ENCODE results near the gene NANOS3. TPM values are rescaled to one million over a fixed set of nuclear protein-coding genes. Genes with fewer than 3 reads are reported as not detected.

Gene NANOS3
- total and polyA plus RNA-seq, 2 of the 13 experiments (the other 11 are each of a cell fraction or from before 2014, with no cell fraction given): 0.21 TPM; not detected in 1

- no peak for TF ChIP-seq HBP1 (CRISPR knock-in tag; IDR thresholded peaks at IDR 0.05; ENCODE audit: low read depth)
- peak; percentile 74 for TF ChIP-seq KAT8 (CRISPR knock-in tag; IDR thresholded peaks at IDR 0.05)
- TF ChIP-seq ARNT2 (CRISPR knock-in tag; IDR thresholded peaks at IDR 0.05; ENCODE audit: low read depth): no peak
- TF ChIP-seq ATF2 (CRISPR knock-in tag; IDR thresholded peaks at IDR 0.05): peak; percentile 61
- no peak for TF ChIP-seq TFDP2 (CRISPR knock-in tag; IDR thresholded peaks at IDR 0.05)
- TF ChIP-seq ZNF547 (CRISPR knock-in tag; IDR thresholded peaks at IDR 0.05): no peak
- TF ChIP-seq E2F2 (CRISPR knock-in tag; IDR thresholded peaks at IDR 0.05; ENCODE audit: borderline replicate concordance): no peak
- TF ChIP-seq ATAD3A (CRISPR knock-in tag; IDR thresholded peaks at IDR 0.05): no peak
- peak; percentile 43; the same call in 1 of the 2 replicates for TF ChIP-seq ARHGAP35 (CRISPR knock-in tag; IDR thresholded peaks at IDR 0.05; ENCODE audit: borderline replicate concordance)
- TF ChIP-seq TCF12 (IDR thresholded peaks at IDR 0.05): no peak
- no peak for TF ChIP-seq TCF12 (CRISPR knock-in tag; IDR thresholded peaks at IDR 0.05)
- TF ChIP-seq ZNF687 (CRISPR knock-in tag; IDR thresholded peaks at IDR 0.05): peak; percentile 78
- peak; percentile 60 for TF ChIP-seq ZNF768 (CRISPR knock-in tag; IDR thresholded peaks at IDR 0.05)
- TF ChIP-seq ZNF234 (CRISPR knock-in tag; conservative IDR thresholded peaks at IDR 0.05): no peak
- TF ChIP-seq HNRNPH1 (optimal IDR thresholded peaks at IDR 0.05; ENCODE audit: low read depth, low read length): no peak
Observed at GRCh38 chr19:13880059-13881043, 3.4 kb downstream of the NANOS3 start (continued).

All from HepG2 (cell line).